ENCODE data around the gene CCDC184. TPM values are rescaled to one million over a fixed set of nuclear protein-coding genes. Genes with fewer than 3 reads are reported as not detected.

The CCDC184 gene
- total RNA-seq, 1 donor from 2014 or later: 0.61 TPM

- Histone ChIP-seq H3K27me3 (peaks cover 19% of the 10 kb centered on the region), H3K9me3 (no peaks in the 10 kb centered on the region), H3K4me3 (no peak overlapping the region), H3K36me3 (no peaks in the 10 kb centered on the region), H3K4me1 (peaks cover 5% of the 10 kb centered on the region), H3K27ac (no peak overlapping the region)
- intact Hi-C loops (cut with DNase I): no loop called here
- no peak for TF ChIP-seq CTCF (IDR thresholded peaks at IDR 0.05)
- ATAC-seq (no peak), DNase-seq (no peak)
Observed at GRCh38 chr12:48187916-48188695, 4.7 kb downstream of the CCDC184 start.

GRCh38 chr12:48189331-48190125 is 6.1 kb downstream of the CCDC184 start:
- ATAC-seq: peak; percentile 91
- H3K4me1 ChIP-seq: peaks cover 5% of the 10 kb centered on the region
- peaks cover 10% of the 10 kb centered on the region for H3K27me3 ChIP-seq
- no peak for DNase-seq
- H3K27ac ChIP-seq: no peak overlapping the region
- H3K36me3 ChIP-seq: no peaks in the 10 kb centered on the region
- no peak overlapping the region for H3K4me3 ChIP-seq
- intact Hi-C loops (cut with DNase I): no loop called here
- no peaks in the 10 kb centered on the region for H3K9me3 ChIP-seq
- TF ChIP-seq CTCF (IDR thresholded peaks at IDR 0.05): peak; percentile 93

- TF ChIP-seq CTCF (IDR thresholded peaks at IDR 0.05): no peak
- H3K4me3 ChIP-seq: no peak overlapping the region
- H3K9me3 ChIP-seq: no peaks in the 10 kb centered on the region
- ATAC-seq (no peak), DNase-seq (no peak)
- H3K27ac ChIP-seq: no peak overlapping the region
- H3K4me1 ChIP-seq: peaks cover 5% of the 10 kb centered on the region
- H3K27me3 ChIP-seq: no peaks in the 10 kb centered on the region
- intact Hi-C loops (cut with DNase I): no loop called here
- H3K36me3 ChIP-seq: no peaks in the 10 kb centered on the region
Observed at GRCh38 chr12:48191096-48191495, 7.7 kb downstream of the CCDC184 start.

- no peak overlapping the region for H3K4me3 ChIP-seq
- TF ChIP-seq CTCF (IDR thresholded peaks at IDR 0.05): no peak
- no peaks in the 10 kb centered on the region for H3K9me3 ChIP-seq
- intact Hi-C loops (cut with DNase I): no loop called here
- H3K27me3 ChIP-seq: no peaks in the 10 kb centered on the region
- ATAC-seq: no peak
- no peaks in the 10 kb centered on the region for H3K36me3 ChIP-seq
- DNase-seq: no peak
- H3K27ac ChIP-seq: no peak overlapping the region
- peaks cover 11% of the 10 kb centered on the region for H3K4me1 ChIP-seq
Observed at GRCh38 chr12:48192861-48193260, 9.4 kb downstream of the CCDC184 start.

GRCh38 chr12:48193623-48194022 is 10.2 kb downstream of the CCDC184 start:
- no peaks in the 10 kb centered on the region for H3K36me3 ChIP-seq
- no peaks in the 10 kb centered on the region for H3K27me3 ChIP-seq
- no peak for DNase-seq

More at GRCh38 chr12:48193623-48194022, 10.2 kb downstream of the CCDC184 start:
- H3K9me3 ChIP-seq: no peaks in the 10 kb centered on the region
- H3K4me3 ChIP-seq: no peak overlapping the region
- intact Hi-C loops (cut with DNase I): no loop called here
- no peak overlapping the region for H3K27ac ChIP-seq
- ATAC-seq: no peak
- peaks cover 11% of the 10 kb centered on the region for H3K4me1 ChIP-seq
- TF ChIP-seq CTCF (IDR thresholded peaks at IDR 0.05): no peak
